Small intestine (tissue), 7 donors: ENCODE measurements around the gene PLEKHF1. TPM values are rescaled to one million over a fixed set of nuclear protein-coding genes. Genes with fewer than 3 reads are reported as not detected.

Source experiments
- DNase-seq, 2 donors: peaks; one replicate each; pipeline versions ENCODE4 v3.0.0 to v3.0.0-alpha.2; 2013
- FAIRE-seq: peaks from 2 replicates; lab custom pipeline; 2012; peaks lifted over from hg19 to GRCh38; lab: Jason Lieb, UNC
- H3K27ac ChIP-seq, 3 donors: one replicate each; pipeline ENCODE4 v1.5.1; 2013; ENCODE audit warnings: low read length in 2 of 3, mild to moderate bottlenecking in 2 of 3, control low read depth in 1 of 3, inconsistent platforms in 1 of 3, low read depth in 1 of 3, moderate library complexity in 1 of 3
- H3K27me3 ChIP-seq, 3 donors: one replicate each; pipeline ENCODE4 v1.6.1; 2013; ENCODE audit warnings: low read length in 3 of 3, inconsistent platforms in 1 of 3; ENCODE audit not compliant: control insufficient read depth in 3 of 3, insufficient read depth in 3 of 3
- H3K36me3 ChIP-seq, 3 donors: one replicate each; pipeline ENCODE4 v1.6.1; 2013; ENCODE audit warnings: low read length in 3 of 3, inconsistent platforms in 1 of 3, low read depth in 1 of 3, mild to moderate bottlenecking in 1 of 3, moderate library complexity in 1 of 3; ENCODE audit not compliant: control insufficient read depth in 3 of 3, insufficient read depth in 2 of 3
- H3K4me1 ChIP-seq, 3 donors: one replicate each; pipeline ENCODE4 v1.6.1; 2013; ENCODE audit warnings: low read length in 2 of 3, inconsistent platforms in 1 of 3, low read depth in 1 of 3, mild to moderate bottlenecking in 1 of 3, moderate library complexity in 1 of 3; ENCODE audit not compliant: control insufficient read depth in 3 of 3, insufficient read depth in 2 of 3
- H3K4me3 ChIP-seq, 3 donors: one replicate each; pipeline ENCODE4 v1.5.1; 2013; ENCODE audit warnings: low read length in 3 of 3, control low read depth in 1 of 3, inconsistent platforms in 1 of 3, low read depth in 1 of 3, mild to moderate bottlenecking in 1 of 3, moderate library complexity in 1 of 3
- H3K9me3 ChIP-seq, 2 donors: one replicate each; pipeline ENCODE4 v1.6.1; 2013; ENCODE audit warnings: low read depth in 1 of 2, low read length in 1 of 2; ENCODE audit not compliant: control insufficient read depth in 2 of 2, insufficient read depth in 1 of 2
- whole genome bisulfite sequencing, 3 donors: extraction: QIAGEN DNeasy Blood & Tissue Kit; methylation state at CpG; one replicate each; pipeline ENCODE4 v1.1.7; 2013; 5-methylcytosine and 5-hydroxymethylcytosine counted together
- polyA plus RNA-seq, 4 donors: library from polyadenylated mRNA; stranded (reverse) in 3 of 4; unstranded in 1 of 4; fragments of 200-250 nt in 3 of 4; fragments of 120-200 nt in 1 of 4; gene quantifications; one replicate each; pipeline versions ENCODE4 v1.2.1 to v1.2.3, GENCODE V29; 2013
- donor health status: healthy with polysubstance abuse.
- donor health status: control.
- donor health status: control.
- donor health status: Bipolar disorder and iron deficiency.
- donor health status: healthy.

The PLEKHF1 gene
- polyA plus RNA-seq, 4 donors: 1.6 to 12.2 (median 7.1) TPM

GRCh38 chr19:29681422-29682235, 16.4 kb downstream of the PLEKHF1 start:
- FAIRE-seq (no peak), DNase-seq (no peak)
- no peaks in the 10 kb centered on the region for H3K9me3 ChIP-seq
- no peaks in the 10 kb centered on the region for H3K36me3 ChIP-seq
- H3K4me3 ChIP-seq: no peak overlapping the region
- 70 to 82% (median 79%) methylated on average over 12 to 13 of the region's 13 CpGs for WGBS, 3 donors
- no peaks in the 10 kb centered on the region for H3K27me3 ChIP-seq
- no peak overlapping the region for H3K27ac ChIP-seq
- peaks cover 0 to 3% (median 0%) of the 10 kb centered on the region in 3 donors for H3K4me1 ChIP-seq

GRCh38 chr19:29682236-29682895, 17.1 kb downstream of the PLEKHF1 start:
- DNase-seq (no peak), FAIRE-seq (no peak)
- H3K27me3 ChIP-seq: no peaks in the 10 kb centered on the region
- H3K4me3 ChIP-seq: no peak overlapping the region
- H3K36me3 ChIP-seq: no peaks in the 10 kb centered on the region
- no peak overlapping the region for H3K27ac ChIP-seq
- no peaks in the 10 kb centered on the region for H3K9me3 ChIP-seq
- 70 to 74% (median 74%) methylated on average over 14 to 16 of the region's 16 CpGs for WGBS, 3 donors
- H3K4me1 ChIP-seq: peaks cover 0 to 3% (median 0%) of the 10 kb centered on the region in 3 donors

- Histone ChIP-seq H3K4me1 (peaks cover 0 to 3% (median 0%) of the 10 kb centered on the region in 3 donors), H3K27ac (no peak overlapping the region), H3K4me3 (no peak overlapping the region), H3K27me3 (no peaks in the 10 kb centered on the region), H3K36me3 (no peaks in the 10 kb centered on the region), H3K9me3 (no peaks in the 10 kb centered on the region)
- WGBS, 3 donors: 64 to 78% (median 73%) methylated on average over 10 of the region's 10 CpGs
- no peak for FAIRE-seq
- DNase-seq: no peak
Measured at GRCh38 chr19:29683009-29683408, 17.7 kb downstream of the PLEKHF1 start.

GRCh38 chr19:29685326-29685725, 20.1 kb downstream of the PLEKHF1 start:
- FAIRE-seq: no peak
- H3K4me3 ChIP-seq: no peak overlapping the region
- DNase-seq: no peak
- H3K27ac ChIP-seq: no peak overlapping the region
- no peaks in the 10 kb centered on the region for H3K9me3 ChIP-seq
- 81 to 86% (median 82%) methylated on average over 7 of the region's 7 CpGs for WGBS, 3 donors
- H3K27me3 ChIP-seq: no peaks in the 10 kb centered on the region
- H3K36me3 ChIP-seq: no peaks in the 10 kb centered on the region
- H3K4me1 ChIP-seq: peaks cover 0 to 3% (median 0%) of the 10 kb centered on the region in 3 donors

- WGBS, 3 donors: 90 to 95% (median 93%) methylated on average over 8 of the region's 8 CpGs
- no peaks in the 10 kb centered on the region for H3K36me3 ChIP-seq
- no peak overlapping the region for H3K27ac ChIP-seq
- H3K27me3 ChIP-seq: no peaks in the 10 kb centered on the region
- FAIRE-seq: no peak
- no peak overlapping the region for H3K4me3 ChIP-seq
- no peak for DNase-seq
- H3K9me3 ChIP-seq: peaks cover 0 to 9% of the 10 kb centered on the region in 2 donors
- no peaks in the 10 kb centered on the region for H3K4me1 ChIP-seq
Measured at GRCh38 chr19:29686285-29686805, 21.1 kb downstream of the PLEKHF1 start.

- Histone ChIP-seq H3K4me1 (no peaks in the 10 kb centered on the region), H3K27ac (no peak overlapping the region), H3K9me3 (peaks cover 0 to 9% of the 10 kb centered on the region in 2 donors), H3K4me3 (no peak overlapping the region), H3K36me3 (no peaks in the 10 kb centered on the region), H3K27me3 (no peaks in the 10 kb centered on the region)
- no peak for FAIRE-seq
- DNase-seq: no peak
- WGBS, 3 donors: 74 to 83% (median 82%) methylated on average over 17 of the region's 17 CpGs
Measured at GRCh38 chr19:29687244-29687896, 22.1 kb downstream of the PLEKHF1 start.

GRCh38 chr19:29687897-29688728, 22.9 kb downstream of the PLEKHF1 start:
- H3K4me1 ChIP-seq: no peaks in the 10 kb centered on the region
- FAIRE-seq (no peak), DNase-seq (no peak)
- WGBS, 3 donors: 72 to 78% (median 73%) methylated on average over 18 of the region's 18 CpGs
- H3K9me3 ChIP-seq: peaks cover 0 to 9% of the 10 kb centered on the region in 2 donors
- H3K27me3 ChIP-seq: no peaks in the 10 kb centered on the region
- H3K36me3 ChIP-seq: no peaks in the 10 kb centered on the region
- H3K27ac ChIP-seq: no peak overlapping the region
- no peak overlapping the region for H3K4me3 ChIP-seq
